Erythroblast (primary cell): ENCODE data around the gene SPOP.
A peak's percentile ranks its signal among the peaks of the same experiment; 100 is the strongest.

Experiments
- DNase-seq, 2 experiments: peaks; one replicate each; lab custom pipeline; 2025; lab: John Stamatoyannopoulos, UW
- GATA1 ChIP-seq: IDR thresholded peaks from 2 replicates; pipeline ENCODE4 v1.6.1; 2011; ENCODE audit warnings: low read depth, mild to moderate bottlenecking, control low read depth, low read length, moderate library complexity
- POLR2A ChIP-seq: IDR thresholded peaks from 2 replicates; pipeline ENCODE4 v1.6.1; 2011; ENCODE audit warnings: mild to moderate bottlenecking, low read length

Gene SPOP

DNA sequence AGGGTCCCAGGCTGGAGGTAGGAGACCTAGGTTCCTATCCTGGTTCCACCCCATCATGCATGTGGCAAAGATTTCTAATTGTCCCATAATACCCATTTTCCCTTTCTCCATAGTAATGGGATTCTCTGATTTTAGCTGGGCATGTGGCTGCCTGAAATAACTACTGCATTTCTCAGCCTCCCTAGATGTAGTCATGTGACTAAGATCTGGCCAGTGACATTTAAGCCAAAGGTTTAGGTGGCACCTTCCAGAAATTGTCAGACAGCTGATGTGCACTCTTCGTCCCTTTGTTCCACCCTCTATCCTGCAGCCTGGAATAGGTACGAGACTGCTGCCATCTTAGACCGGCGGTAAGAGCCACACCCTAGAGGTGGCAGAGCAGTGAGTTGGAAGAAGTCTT is 94.0 kb downstream of the SPOP start:
- no peak for DNase-seq
- no peak for TF ChIP-seq POLR2A
- no peak for TF ChIP-seq GATA1

DNA sequence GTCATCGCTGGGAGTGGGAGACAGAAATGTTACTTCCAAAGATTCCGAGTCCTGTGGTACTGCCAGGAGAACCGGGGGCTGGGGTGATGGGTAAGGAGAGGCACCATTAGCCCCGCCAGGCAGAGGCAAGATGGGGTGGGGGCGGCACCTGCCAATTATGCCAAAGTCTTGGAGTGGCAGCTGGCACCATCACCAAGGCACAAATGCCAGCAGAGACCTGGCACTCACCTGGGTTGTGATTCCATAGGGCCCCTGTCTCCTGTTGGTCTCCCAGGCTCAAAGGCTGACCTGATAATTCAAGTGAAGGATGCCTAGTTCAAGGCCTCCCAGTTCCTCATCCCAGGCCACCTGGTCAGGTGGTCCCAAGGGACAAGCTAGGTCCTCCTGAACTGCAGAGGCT is 94.7 kb downstream of the SPOP start:
- TF ChIP-seq GATA1 (no peak), POLR2A (no peak)
- DNase-seq: no peak

DNA sequence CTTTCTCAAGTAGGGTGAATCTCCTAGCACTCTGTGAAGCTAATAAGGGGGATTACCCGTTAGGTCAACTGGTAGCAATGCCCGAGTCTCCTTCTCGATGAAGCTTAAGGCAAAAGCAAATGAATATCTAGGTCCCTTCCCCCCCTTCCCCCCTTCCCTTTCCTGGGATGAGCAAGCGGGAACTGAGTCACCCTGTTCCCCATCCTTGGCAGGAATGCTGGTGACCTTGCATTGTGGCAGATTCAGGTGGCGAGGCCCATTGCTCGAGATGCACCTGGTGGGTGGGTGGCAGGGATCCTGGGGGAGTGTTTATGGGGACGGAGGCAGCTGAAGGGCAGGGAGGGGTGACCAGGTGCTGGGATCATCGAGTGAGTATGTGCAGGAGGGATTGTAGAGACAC is 95.1 kb downstream of the SPOP start:
- DNase-seq: no peak
- TF ChIP-seq GATA1 (no peak), POLR2A (no peak)

DNA sequence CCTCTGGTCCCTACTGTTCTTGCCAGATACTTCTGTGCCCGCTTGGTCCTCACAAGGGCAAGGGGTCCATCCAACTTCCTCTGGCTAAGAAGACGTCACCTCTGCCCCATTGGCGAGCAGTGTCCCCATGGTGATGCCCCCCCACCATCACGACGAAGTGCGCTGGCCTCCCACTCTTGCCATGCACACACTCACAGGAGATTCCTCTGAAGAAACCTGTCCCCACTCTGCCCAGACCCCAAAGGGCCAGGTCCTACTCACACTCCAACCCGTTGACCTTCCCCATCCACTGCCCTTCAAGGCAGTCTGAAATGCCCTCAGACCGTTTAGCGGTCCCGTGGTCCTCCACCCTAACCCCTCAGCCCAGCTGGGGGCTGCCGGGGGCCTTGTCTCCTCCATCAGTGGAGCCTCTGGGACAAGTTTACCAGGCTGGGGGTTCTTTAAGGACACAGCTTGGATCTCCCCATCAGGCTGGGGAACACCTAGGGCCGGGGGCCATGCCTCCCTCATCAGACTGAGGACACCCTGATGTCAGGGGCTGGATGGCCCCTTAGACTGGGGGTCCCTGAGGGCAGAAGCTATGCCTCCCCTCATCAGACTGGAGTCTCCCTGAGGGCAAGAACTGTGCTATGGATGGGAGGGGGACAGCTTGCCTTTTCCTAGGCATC is 95.7 kb downstream of the SPOP start:
- no peak for DNase-seq
- TF ChIP-seq GATA1 (no peak), POLR2A (no peak)

- TF ChIP-seq GATA1 (no peak), POLR2A (no peak)
- no peak for DNase-seq
These were observed 96.3 kb downstream of the SPOP start for GRCh38 chr17:49581648-49581998.

GRCh38 chr17:49580981-49581647 is 96.8 kb downstream of the SPOP start:
- TF ChIP-seq GATA1 (no peak), POLR2A (no peak)
- DNase-seq: no peak

DNA sequence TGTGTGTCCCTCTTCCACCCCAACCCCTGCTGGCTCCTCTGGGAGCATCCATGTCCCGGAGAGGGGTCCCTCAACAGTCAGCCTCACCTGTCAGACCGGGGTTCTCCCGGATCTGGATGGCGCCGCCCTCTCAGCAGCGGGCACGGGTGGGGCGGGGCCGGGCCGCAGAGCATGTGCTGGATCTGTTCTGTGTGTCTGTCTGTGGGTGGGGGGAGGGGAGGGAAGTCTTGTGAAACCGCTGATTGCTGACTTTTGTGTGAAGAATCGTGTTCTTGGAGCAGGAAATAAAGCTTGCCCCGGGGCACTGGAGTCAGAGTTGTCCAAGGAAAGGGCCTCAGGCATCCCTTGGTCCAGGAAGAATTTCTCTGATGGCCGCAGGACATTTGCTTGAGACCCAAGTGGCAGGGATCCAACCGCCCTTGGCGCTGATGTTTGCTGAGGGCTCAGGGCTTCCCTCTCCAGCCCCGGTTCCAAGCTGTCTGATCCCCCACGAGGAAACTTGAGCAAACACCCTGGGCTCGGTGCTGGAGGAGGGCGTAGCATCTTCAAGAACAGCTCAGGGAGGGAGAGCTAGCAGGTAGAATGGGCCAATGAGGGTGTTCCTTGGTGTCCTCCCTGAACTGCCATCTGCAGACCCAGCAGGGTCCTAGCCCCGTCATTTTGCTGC is 97.7 kb downstream of the SPOP start:
- DNase-seq: no peak
- TF ChIP-seq GATA1: no peak
- no peak for TF ChIP-seq POLR2A

GRCh38 chr17:49579522-49579921 is 98.4 kb downstream of the SPOP start:
- TF ChIP-seq POLR2A (no peak), GATA1 (no peak)
- DNase-seq: no peak

- no peak for DNase-seq
- no peak for TF ChIP-seq GATA1
- no peak for TF ChIP-seq POLR2A
These were observed 98.9 kb downstream of the SPOP start for GRCh38 chr17:49578952-49579500.

DNA sequence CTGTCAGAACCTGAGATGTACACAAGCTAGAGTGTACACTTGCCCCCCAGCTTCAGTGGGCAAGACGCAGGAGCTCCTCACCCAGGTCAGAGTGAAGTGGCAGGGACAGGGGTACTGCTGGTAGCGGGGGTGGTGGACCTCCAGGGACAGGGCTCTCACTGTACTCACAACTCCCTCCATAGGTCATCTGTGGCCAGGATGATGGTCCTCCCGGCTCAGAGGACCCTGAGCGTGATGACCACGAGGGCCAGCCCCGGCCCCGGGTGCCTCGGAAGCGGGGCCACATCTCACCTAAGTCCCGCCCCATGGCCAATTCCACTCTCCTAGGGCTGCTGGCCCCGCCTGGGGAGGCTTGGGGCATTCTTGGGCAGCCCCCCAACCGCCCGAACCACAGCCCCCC is 99.5 kb downstream of the SPOP start:
- DNase-seq: no peak
- TF ChIP-seq POLR2A (no peak), GATA1 (no peak)

DNA sequence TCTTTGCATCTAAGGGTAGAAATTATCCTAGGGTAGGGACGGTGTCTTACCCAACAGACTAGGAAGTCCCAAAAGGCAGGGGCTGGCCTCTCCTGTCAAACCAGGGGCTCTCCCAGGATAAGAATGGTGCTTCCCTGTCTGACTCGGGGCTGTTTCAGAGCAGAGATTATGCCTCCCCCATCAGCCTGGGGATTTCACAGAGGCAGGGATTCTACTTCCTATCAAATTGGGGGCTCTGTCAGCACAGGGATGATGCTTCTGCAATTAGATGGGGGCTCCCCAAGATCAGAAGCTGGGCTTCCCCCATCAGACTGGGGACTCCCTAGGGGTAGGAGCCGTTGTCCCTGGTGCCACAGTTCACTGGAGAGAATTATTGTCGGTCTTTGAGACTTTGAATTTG is 99.9 kb downstream of the SPOP start:
- DNase-seq: no peak
- no peak for TF ChIP-seq POLR2A

- TF ChIP-seq POLR2A (no peak), GATA1 (no peak)
- peak; percentile 24 to 43 for DNase-seq
These were observed 100.3 kb downstream of the SPOP start for GRCh38 chr17:49577650-49577934.

- no peak for DNase-seq
These were observed 100.8 kb downstream of the SPOP start for GRCh38 chr17:49576917-49577649.

More at GRCh38 chr17:49576917-49577649, 100.8 kb downstream of the SPOP start:
- TF ChIP-seq GATA1 (no peak), POLR2A (no peak)
